GM03348 (cell line): Measurements from ENCODE around the gene SP6.

Source experiments
- DNase-seq: peaks from one replicate; pipeline ENCODE4 v3.0.0; 2012; ENCODE audit warnings: low spot score

Gene SP6

DNA sequence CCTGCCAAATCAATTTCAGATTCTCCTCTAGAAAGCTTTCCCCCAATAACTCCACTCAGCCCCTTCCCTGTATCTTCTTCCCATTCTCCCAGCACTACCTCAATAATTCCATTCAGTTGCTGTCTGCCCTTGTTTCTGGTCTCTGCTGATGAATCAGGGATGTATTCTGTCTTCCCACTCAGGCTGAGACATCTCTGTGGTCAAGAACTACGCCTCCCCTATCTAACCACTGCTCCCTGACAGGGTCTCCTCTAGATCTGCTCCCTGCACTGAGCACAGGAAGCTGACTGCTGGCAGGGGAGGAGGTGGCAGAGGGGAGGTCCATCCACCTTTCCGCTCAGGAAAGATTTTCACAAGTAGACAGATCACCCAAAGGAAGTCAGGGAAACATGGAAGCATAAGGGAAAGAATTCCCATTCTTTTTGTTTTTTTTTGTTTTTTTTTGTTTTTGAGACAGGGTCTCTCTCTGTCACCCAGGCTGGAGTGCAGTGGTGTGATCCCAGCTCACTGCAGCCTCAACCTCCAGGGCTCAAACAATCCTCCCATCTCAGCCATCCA, 28.1 kb upstream of the SP6 start:
- DNase-seq = peak; percentile 65

DNA sequence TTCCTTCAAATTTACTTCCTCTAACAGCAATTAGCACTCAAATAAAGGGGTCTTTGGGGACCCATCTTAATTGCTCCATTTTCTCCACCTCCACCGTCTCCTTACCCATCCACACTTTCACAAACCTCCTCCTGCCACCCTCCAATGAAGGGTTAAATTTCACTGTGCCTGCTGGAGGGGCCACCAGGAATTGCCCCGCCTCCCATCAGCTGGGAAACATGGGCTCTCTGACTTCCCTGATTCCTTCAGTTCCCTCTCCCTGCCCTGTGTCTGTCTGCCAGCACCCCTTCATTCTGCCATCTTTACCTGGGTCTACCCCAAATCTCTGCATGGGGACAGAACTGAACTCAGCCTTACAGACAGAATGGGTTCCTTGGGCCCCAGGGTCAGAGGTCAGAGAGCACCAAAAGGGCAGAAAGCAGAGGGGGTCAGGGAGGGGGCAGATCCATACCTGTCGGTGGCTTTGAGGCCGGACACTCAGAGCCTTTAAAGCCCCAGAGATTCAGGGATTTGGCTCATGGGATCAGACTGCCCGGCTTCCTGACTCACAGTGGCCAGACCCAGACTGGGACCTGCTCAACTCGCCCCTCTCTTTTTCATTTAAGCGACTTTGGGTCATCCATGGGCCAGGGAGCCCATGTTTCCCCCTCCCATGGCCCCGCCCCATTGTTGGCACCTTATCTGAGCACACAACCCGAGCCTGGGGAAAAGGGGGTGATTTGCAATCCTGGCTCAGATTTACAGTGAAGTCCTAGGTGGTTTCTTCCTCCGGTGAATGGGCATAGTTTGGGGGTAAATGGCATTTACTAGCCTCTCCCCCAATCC, 27.5 kb upstream of the SP6 start:
- DNase-seq = peak; percentile 37

DNA sequence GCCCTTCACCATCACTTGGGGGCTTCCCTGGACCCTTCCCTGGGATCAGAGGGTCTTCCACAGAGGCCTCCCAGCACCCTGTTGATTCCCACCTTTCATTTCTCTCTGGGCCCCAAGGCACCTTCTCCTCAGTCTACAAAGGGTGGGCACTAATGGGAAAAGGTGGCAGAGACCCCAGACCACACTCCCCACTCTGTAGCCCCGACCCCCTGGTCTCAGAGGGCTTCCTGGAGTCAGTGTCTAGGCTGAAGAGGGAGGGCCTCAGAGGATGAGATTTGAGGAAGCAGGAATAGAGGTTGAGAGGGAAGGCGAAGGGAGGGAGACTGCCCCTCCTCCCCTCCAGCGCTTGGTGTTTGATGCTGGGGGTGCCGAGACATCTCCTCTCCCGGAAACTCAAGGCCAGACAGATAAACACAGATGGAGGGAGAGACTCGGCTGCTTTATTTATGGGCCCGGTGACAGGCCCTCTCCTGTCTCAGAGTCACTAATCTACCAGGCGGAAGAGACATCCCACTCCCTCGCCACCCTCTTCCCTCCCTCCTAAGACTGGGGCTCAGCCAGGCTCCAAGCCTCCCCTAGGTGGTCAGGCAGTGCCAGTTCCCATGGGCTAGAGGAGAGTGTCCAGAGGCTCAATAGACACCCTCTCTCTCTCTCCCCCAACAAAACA, 26.5 kb upstream of the SP6 start:
- DNase-seq = no peak

DNA sequence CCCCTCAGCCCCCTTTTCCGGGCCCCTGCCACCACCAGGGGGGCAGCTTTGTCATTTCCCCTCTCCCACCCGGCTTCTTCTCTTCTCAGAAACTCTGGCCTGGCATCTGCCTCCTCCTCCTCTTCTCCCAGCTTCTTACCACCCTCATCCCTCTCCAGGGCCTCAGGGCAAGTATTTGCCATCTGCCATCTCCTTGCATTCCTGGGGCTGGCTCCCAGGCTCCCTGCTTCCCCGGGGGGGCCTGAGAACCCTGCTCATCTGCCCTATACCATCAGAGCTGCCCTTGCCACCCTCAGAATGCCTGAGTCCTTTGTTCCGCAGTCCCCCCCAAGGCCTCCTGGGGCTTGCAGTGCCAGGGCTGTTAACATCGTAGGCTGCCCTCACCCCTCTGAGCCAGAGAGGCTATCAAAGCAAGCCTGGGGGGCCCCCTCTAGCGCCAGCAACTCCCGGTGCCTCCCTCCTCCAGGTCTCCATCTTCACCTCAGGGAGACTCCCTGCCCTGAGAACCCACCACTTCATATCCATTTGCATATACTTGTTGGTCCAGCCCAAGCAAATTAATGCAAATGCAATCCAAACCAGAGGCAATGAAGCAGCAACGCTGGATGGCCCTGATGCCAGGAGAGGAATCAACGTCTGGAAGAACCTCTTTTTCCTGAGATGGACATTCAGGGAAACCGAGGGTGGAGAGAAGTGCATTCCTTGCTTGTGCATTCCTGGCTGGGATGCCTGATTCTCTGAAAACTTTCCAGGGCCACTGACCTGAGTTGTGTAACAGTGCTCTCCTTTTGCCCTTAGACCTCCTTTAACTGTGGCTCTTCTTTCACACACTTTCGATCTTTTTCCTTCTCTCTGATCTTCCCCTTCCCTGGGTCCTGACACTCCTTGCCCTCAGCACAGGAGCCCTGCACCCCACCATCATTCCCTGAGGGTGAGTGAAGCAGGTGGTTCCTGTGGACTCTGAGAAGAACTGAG, 24.3 kb upstream of the SP6 start:
- DNase-seq = no peak

DNA sequence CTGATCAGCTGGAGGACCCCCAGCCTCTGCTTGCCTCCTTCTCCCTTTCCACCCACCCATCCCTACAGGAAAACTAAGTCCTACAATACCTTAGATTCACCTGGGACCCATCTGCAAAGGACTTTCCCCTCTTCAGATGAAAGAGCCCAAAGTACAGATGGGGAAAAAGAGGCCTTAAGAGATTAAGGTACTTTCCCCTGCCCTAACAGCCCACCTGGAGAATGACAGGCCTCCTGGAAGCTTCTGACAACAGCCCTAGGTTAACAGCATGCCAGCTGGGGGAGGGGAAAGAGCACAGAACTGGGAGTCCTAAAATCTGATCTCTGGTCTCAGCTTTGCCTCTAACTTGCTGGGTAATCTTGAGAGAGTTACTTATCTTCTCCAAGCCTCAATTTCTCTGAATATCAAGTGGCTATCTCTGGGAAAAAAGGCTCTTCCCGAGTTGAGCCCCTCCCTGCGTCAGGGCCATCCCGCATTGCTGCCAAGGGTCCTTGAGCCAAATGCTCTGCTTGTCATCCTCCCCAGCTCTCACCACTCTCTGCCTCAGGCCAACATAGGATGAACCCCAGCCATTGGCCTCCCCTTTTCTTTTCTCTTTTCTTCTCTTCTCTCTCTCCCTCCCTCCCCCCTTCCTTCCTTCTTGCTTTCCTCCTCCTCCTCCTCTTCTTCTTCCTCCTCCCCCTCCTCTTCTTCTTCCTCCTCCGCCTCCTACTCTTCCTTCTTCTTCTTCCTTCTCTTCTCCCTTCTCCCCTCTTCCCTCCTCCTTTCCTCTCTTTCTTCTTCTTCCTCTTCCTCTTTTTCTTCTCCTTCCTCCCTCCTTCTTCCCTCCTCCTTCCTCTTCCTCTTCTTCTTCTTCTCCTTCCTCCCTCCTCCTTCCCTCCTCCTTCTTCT, 22.5 kb upstream of the SP6 start:
- no peak for DNase-seq

DNA sequence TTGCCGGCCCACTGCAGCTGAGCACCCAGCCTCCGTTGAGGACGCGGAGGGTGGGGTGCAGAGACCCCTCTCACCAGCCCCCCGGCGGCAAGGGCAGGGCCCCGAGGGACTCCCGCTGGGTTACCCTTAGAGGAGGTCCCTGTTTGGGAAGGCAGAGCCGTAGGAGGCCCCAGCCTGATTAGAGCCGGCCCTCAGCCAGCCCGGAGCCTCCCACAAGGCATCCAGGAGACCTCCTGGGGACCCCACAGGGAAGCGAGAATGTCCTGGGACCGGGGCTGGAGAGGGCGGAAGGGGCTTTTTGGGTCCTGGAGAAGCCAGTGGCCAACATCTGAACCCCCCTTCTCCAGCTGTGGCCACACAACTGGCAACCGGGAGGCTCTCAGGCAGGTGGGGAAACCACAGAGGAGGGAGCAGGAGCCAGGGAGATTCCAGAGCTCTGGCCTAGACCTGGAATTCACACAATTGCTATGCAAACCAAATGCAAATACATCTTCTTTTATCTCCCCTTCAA, 21.7 kb upstream of the SP6 start:
- peak; percentile 25 for DNase-seq

DNA sequence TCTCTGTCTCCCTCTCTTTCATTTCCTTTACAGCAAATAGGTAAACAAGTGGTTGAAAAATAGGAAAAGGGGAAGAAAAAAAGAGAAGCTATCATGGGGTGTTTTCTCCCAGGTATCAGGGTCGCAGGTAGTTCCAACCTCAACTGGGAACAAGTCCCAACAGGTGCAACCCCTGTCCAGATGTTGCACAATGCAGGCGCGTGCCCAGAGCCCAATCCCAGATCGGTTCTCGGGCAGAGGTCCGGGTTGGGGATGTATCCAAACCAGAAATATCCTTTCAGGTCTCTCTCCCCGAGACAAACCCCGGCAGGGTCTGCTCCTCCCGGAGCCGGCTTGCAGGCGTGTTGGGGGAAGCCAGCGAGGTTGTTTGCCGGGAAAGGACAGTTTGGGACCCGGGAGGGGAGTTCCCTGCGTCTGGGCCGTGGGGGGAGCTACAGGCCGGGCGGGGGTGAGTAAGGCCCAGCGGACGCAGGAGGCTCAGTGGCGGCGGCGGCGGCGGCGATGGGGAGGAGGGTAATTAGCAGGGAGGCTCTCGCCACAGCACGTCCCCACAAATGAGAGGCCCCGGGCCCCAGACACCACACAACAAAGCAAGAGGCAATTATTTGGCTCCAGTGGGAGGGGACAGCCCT, 21.2 kb upstream of the SP6 start:
- peak; percentile 52 for DNase-seq

DNA sequence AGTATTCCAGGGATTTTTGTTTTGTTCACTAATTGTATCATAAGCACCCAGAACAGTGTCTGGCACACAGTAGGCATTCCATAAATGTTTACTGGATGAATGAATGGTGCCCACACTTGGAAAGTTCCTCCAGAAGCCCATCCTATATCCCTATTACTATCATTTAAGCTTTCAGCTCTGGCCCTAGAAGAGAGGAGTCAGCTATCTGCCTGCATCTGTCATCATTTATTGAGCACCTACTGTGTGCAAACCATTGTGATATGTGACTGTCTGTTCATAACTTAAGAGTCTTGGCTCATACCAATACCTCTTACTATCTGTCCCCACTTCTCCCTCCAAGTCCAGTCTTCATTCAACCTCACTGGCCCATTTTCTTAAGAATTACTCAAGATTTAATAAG, 20.1 kb upstream of the SP6 start:
- no peak for DNase-seq

DNA sequence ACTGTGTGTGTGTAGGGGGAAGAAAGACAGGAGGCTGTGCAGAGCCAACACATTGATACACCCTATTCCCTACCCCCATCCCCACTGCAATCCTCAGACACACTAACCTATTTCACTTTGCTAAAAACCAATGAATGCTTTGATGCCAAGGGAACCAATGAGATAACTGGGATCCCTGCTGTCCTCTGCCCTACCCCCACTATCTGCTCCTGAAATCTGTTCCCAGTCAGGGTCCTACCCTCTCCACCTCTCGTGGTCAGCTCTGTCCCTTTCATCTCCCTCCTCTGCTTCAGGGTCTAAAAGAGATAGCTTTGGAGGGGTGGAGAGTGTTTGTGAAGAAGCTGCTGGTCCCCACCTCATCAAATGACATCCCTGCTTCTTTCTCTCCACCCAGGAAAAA, 19.1 kb upstream of the SP6 start:
- DNase-seq = no peak

DNA sequence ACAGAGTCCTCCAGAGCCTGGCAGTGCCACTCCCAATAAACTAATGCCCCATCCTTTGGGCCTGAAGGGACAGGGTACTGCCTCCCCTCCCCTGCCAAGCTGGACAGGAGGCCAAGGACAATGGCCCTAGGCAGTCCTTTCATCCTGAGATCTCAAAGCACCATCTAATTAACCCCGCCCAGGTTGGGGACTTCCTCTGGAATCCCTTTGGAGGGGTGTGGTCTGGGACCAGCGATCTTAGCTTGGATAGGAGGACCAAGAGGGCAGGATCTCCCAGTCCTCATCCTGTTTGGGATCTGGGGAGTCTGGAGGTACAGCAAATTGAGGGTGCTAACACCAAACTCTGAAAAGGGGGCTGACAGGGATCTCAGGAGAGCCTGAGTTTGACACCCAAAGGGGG, 18.2 kb upstream of the SP6 start:
- DNase-seq = no peak

DNA sequence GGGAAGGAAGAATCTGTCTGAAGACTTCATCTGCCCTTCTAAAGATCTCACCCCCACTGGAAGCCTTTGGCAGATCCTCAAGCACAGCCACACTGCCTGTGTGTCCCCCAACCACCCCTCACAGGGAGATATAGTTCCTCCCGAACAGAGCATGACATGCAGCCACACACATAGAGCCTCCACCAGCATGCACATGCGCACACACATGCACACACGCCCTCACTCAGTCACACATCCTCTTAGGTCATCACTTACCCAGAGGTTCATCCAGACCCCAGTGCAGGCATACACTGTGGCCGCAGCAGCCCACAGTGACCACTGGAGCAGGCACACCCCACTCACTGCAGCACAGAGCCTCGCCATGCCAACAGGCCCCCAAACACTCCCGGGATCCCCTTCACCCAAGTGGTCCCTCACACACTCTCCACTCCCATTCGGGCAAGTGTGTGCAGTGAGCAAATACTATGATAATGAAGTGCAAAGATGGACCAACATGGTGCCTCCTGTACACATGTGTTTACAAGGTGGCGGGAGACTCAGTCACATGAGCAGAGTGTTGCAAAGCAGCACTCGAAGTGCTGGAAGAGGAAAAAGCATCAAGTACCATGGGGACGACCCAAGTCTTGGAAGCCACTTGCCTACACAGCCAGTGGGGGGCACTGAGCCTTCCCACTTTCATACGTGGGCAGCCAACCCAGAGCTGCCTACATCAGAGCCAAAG, 17.0 kb upstream of the SP6 start:
- DNase-seq = no peak

DNA sequence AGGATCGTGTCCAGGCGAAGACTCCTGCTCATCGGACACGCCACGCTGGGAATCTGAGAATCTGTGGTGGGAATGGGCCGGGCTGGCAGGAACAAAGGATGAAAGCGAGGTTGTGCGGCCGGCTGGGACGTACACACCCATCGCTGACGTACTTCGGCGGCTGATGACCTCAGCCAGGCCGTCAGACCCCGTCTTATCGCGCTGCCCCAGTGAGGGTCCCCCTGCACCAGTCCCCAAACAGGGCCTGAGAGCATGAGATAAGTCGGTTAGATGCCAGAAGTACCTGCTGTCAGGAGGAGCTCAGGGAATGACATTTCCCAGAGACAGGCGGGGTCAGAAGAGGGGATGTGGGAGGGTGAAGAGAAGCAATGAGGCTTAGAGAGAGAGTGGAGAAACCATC, 16.0 kb upstream of the SP6 start:
- no peak for DNase-seq

DNA sequence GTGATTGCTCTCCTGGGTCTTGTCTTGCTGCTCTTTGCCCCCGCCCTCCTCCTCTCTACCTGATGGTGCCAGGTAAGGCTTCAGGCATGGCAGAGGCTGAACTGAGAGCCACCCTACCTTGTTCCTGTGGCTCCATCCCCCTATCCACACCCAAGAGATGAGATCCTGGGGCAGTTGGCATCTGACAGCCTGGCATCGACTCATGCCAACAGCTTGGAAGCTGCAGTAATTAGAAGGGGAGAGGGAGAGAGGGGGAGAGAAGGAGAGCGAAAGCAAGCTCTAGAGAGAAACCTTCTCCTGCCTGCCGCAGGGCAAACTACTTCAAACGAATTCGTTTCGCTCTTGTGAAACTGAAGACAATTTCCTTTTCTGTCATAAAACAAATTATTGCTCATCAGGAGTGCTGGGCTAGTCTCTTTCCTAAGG, 13.8 kb upstream of the SP6 start:
- DNase-seq = peak; percentile 22

DNA sequence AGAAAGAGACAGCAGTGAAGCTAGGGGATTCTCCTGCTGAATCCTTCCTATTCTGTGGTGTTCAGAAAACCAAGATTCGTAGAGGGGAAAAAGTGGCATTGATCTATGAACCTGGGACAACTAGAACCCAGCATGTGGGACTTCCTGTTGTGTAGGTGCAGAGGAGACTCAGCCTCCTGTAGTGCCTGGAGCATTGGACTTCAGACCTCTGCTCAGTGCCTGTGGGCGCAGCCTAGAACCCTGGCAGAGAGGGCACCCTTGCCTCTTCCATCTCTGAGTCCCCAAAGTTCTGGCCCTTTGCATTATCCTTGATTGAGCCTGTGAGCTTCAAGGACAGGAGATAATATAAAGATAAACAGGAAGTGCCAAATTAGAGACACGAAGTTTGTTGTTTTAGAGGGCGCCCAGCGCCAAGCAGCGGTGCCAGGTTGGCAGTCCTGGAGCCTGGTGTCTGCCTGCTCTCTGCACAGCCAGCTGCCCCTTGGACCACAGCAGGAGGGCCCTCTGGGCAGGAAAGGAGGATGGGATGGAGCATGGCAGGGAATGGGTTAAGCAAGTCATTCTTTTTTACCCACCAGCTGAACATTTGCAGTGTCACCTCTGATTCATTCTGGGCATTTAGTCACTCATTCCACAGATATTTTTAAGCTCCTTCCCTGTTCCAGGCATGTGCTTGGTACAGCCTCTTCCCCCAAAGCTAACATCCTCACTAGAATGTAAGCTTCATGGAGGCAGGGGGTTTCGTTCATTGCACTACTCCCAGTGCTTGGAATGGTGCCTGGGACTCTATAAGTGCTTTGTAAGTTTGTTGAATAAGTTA, 11.9 kb upstream of the SP6 start:
- peak; percentile 84 for DNase-seq

DNA sequence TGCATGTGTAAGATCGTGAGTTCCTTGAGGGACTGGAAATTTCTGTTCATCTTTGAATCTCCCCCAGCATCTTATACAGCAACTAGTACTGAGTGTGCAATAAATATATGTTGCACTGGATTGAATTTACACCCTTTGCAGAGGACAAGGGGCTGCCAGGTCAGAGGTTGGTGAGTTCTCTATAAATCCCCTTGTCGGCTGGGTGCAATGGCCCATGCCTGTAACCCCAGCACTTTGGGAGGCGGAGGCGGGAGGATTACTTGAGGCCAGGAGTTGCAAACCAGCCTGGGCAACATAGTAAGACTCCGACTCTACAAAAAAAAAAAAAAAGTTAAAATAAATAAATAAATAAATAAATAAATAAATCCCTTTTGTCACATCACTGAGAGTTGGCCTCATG, 9.4 kb upstream of the SP6 start:
- DNase-seq = no peak

DNA sequence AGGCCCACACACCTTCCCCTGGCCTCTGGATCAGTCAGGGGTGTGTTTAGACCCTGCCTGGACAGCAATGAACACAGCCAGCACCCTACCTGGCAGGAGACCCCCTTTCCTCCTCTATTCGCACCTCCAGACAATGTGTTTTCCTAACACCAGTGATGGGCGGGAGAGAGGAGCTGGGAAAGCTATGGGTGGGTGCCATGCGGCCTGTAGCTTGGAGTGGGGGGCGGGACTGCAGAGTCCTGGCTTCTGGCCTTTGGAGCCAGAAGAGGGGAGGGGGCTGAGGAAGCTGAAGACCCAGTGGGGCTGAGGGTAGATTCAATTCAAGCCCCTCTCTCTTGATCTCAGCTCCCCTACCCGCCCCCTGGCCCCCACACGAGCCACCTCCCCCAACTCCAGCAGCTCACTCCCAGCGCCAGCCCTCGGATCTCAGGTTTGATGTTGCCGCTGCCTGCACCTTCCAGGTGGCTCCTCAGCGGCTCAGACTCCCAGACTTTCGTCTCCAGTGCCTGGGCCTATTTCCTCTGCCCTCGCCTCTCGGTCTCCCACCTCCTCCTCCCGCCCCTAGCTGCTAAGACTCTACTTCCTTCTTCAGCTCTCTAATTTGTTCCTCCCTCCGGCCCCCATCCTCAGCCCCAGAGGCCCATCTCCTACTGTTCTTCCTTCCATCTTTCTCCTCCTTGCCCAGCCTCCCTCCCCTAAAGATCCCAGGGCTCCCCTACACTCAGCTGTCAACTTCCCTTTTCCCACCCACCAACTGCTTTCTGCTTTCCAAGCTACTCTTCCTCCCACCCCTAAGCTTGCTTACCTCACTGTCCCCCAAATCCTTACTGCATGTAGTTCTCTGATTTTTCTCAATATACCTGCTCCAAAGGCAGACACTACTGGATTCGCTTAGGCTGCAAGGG, 6.8 kb upstream of the SP6 start:
- no peak for DNase-seq

DNA sequence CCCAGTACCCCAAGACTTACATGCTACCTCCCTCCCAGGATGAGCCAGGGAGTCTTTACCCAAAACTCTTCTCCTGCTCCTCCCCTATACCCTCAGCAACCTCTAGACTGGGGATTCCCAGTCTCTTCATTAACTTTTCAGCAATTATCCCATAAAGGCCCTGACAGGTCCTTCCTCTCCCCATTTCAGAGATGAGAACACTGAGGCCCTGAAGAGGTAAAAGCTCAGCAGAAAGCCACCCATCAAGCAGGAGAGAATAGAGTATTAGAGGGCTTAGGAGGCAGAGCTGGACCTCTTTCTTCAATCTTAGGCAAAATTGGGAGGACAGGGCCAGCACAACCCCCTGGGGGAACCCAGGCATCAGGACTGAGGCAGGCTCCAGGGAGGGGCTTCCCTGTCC, 5.9 kb upstream of the SP6 start:
- no peak for DNase-seq

DNA sequence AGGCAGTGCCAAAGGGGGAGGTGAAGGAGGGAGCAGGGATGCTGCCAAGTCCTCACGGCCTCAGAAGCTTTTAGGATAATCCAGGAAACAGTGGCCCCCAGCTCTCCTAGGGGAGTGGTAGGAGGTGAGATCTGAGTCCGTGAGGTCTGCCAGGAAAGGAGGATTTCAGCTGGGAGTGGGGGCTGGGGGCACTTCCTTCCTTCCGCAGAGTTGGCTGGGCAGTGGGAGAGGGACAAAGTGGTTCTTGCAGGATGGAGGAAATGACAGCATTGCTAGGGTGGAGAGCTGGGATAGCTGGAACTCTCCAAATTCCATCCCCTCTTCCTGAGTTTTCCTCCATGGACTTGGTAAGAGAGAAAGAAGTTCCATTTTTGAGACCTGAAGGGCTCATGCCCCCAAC, 4.8 kb upstream of the SP6 start:
- DNase-seq = no peak
